HEK293 (cell line): Measurements from ENCODE around the gene RAD52.

Experiments used
- CTCF ChIA-PET: fragments of 350-600 bp; formaldehyde crosslinking; extraction: SDS; loops from one replicate; lab custom pipeline; 2021; ENCODE audit warnings: antibody characterized with exemption; lab: Yijun Ruan, JAX
- POLR2A ChIA-PET: fragments of 300-600 bp; formaldehyde crosslinking; extraction: SDS; loops from one replicate; lab custom pipeline; 2020; ENCODE audit warnings: antibody characterized with exemption, inconsistent platforms; lab: Yijun Ruan, JAX
- H3K27ac ChIP-seq: fragments of 200-500 bp; sonication (Bioruptor generic); 2 replicates; pipeline ENCODE4 v1.5.1; 2014; ENCODE audit warnings: low read depth, low read length, control low read depth, inconsistent platforms; ENCODE audit errors: extremely low read depth
- H3K36me3 ChIP-seq, 2 experiments: fragments of 200-500 bp in 1 of 2; sonication (Bioruptor generic) in 1 of 2; 1 replicate in 1 of 2; 2 replicates in 1 of 2; pipeline ENCODE4 v1.5.1; 2014 to 2017; ENCODE audit warnings: inconsistent platforms in 2 of 2, low read length in 2 of 2; ENCODE audit not compliant: control insufficient read depth in 2 of 2, insufficient read depth in 1 of 2
- H3K4me1 ChIP-seq: fragments of 200-500 bp; sonication (Bioruptor generic); 2 replicates; pipeline ENCODE4 v1.5.1; 2014; ENCODE audit warnings: mild to moderate bottlenecking, low read length, inconsistent platforms; ENCODE audit not compliant: control insufficient read depth, insufficient read depth
- H3K4me3 ChIP-seq: 2 replicates; pipeline ENCODE4 v1.5.1; 2011; ENCODE audit warnings: low read depth, mild to moderate bottlenecking, control low read depth, low read length, moderate library complexity
- H3K9me3 ChIP-seq: fragments of 200-500 bp; sonication (Bioruptor generic); 2 replicates; pipeline ENCODE4 v1.5.1; 2014; ENCODE audit warnings: low read depth, low read length, inconsistent platforms; ENCODE audit not compliant: control insufficient read depth, insufficient read depth
- GLIS2 ChIP-seq: fragments of 450-650 bp; formaldehyde crosslinking; IDR thresholded peaks from 2 replicates; pipeline ENCODE4 v1.5.1; 2016; ENCODE audit warnings: missing biosample characterization, missing genetic modification characterization
- HOXD13 ChIP-seq: sonication (generic); formaldehyde crosslinking; IDR thresholded peaks from 2 replicates; pipeline ENCODE4 v1.8.0; 2022; ENCODE audit warnings: missing genetic modification reagents, borderline replicate concordance
- TRIM28 ChIP-seq: IDR thresholded peaks from 2 replicates; pipeline ENCODE4 v1.6.1; 2011; ENCODE audit warnings: low read length, control low read depth, borderline replicate concordance
- YY2 ChIP-seq: fragments of 450-650 bp; formaldehyde crosslinking; IDR thresholded peaks from 2 replicates; pipeline ENCODE4 v1.5.1; 2016; ENCODE audit warnings: missing biosample characterization, missing genetic modification characterization
- ZFP3 ChIP-seq: fragments of 450-650 bp; formaldehyde crosslinking; IDR thresholded peaks from 2 replicates; pipeline ENCODE4 v1.5.1; 2016; ENCODE audit warnings: low read depth, missing biosample characterization, missing genetic modification characterization
- ZFP69B ChIP-seq: fragments of 450-650 bp; formaldehyde crosslinking; IDR thresholded peaks from 2 replicates; pipeline ENCODE4 v1.5.1; 2016; ENCODE audit warnings: missing biosample characterization, missing genetic modification characterization
- ZNF112 ChIP-seq: fragments of 450-650 bp; formaldehyde crosslinking; IDR thresholded peaks from 2 replicates; pipeline ENCODE4 v1.5.0; 2017; ENCODE audit warnings: missing biosample characterization, missing genetic modification characterization
- ZNF114 ChIP-seq: fragments of 450-650 bp; formaldehyde crosslinking; IDR thresholded peaks from 2 replicates; pipeline ENCODE4 v1.5.0; 2017; ENCODE audit warnings: missing biosample characterization, missing genetic modification characterization
- ZNF146 ChIP-seq: fragments of 450-650 bp; formaldehyde crosslinking; IDR thresholded peaks from 2 replicates; pipeline ENCODE4 v1.5.1; 2016; ENCODE audit warnings: missing biosample characterization, missing genetic modification characterization
- ZNF202 ChIP-seq: fragments of 450-650 bp; formaldehyde crosslinking; IDR thresholded peaks from 2 replicates; pipeline ENCODE4 v1.5.1; 2016; ENCODE audit warnings: missing biosample characterization, missing genetic modification characterization, borderline replicate concordance
- ZNF214 ChIP-seq: fragments of 450-650 bp; formaldehyde crosslinking; IDR thresholded peaks from 2 replicates; pipeline ENCODE4 v1.5.1; 2017; ENCODE audit warnings: missing biosample characterization, mild to moderate bottlenecking, missing genetic modification characterization, borderline replicate concordance
- ZNF311 ChIP-seq: fragments of 450-650 bp; formaldehyde crosslinking; IDR thresholded peaks from 2 replicates; pipeline ENCODE4 v1.5.1; 2017; ENCODE audit warnings: missing biosample characterization, missing genetic modification characterization, borderline replicate concordance
- ZNF433 ChIP-seq: fragments of 450-650 bp; formaldehyde crosslinking; IDR thresholded peaks from 2 replicates; pipeline ENCODE4 v1.5.1; 2016; ENCODE audit warnings: missing biosample characterization, missing genetic modification characterization, low read depth
- ZNF510 ChIP-seq: fragments of 450-650 bp; formaldehyde crosslinking; IDR thresholded peaks from 2 replicates; pipeline ENCODE4 v1.5.1; 2018; ENCODE audit warnings: mild to moderate bottlenecking, missing genetic modification characterization, missing biosample characterization; ENCODE audit not compliant: insufficient replicate concordance
- ZNF561 ChIP-seq: fragments of 450-650 bp; IDR thresholded peaks from 2 replicates; pipeline ENCODE4 v1.5.1; 2018; ENCODE audit warnings: missing biosample characterization, missing genetic modification characterization, borderline replicate concordance
- ZNF621 ChIP-seq: fragments of 450-650 bp; formaldehyde crosslinking; IDR thresholded peaks from 2 replicates; pipeline ENCODE4 v1.5.1; 2017; ENCODE audit warnings: missing biosample characterization, missing genetic modification characterization
- ZNF791 ChIP-seq: fragments of 450-650 bp; formaldehyde crosslinking; IDR thresholded peaks from 2 replicates; pipeline ENCODE4 v1.5.1; 2016; ENCODE audit warnings: missing biosample characterization, missing genetic modification characterization
- ZSCAN16 ChIP-seq: fragments of 450-650 bp; formaldehyde crosslinking; IDR thresholded peaks from 2 replicates; pipeline ENCODE4 v1.5.1; 2016; ENCODE audit warnings: missing biosample characterization, missing genetic modification characterization
- TF ChIP-seq, protein P1 (sequence below): fragments of 450-650 bp; formaldehyde crosslinking; IDR thresholded peaks from 2 replicates; pipeline ENCODE4 v1.5.1; 2017; ENCODE audit warnings: missing biosample characterization, missing genetic modification characterization

Gene RAD52

DNA sequence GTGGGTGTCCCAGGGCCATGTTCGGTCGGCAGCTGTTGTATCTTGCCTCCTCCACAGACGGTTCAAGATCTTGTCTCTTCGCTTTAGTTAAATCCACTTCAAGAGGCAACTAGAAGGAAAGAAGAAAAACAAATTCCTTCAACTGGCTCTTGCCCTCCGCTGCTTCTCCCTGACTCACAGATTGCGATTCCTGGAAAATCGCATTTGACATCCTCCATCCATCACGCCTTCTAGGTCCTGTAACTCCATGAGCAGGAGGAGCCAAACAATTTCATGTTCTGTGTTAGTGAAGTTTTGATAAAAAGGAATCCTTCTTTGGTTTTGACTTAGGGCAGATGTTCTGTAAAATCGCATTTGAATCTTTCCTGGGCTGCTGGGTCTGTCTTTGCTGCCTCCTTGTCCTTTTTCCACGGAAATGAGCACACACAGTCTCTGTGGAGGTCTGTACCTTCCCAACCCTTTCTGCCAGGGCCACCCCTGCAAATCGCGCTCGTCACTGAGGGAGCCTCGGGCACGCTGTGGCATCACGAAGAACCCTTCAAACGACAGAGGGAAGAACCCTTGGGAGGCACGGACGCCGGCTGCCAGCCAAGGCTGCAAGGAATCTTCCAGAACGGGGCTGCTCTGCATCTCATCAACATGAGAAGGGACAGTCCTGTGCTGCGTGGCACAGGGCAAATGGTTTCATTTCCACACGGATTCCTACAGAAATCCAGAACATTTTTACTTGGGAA, 32.6 kb downstream of the RAD52 start:
- no peaks in the 10 kb centered on the region for H3K9me3 ChIP-seq
- TF ChIP-seq, protein P1, sequence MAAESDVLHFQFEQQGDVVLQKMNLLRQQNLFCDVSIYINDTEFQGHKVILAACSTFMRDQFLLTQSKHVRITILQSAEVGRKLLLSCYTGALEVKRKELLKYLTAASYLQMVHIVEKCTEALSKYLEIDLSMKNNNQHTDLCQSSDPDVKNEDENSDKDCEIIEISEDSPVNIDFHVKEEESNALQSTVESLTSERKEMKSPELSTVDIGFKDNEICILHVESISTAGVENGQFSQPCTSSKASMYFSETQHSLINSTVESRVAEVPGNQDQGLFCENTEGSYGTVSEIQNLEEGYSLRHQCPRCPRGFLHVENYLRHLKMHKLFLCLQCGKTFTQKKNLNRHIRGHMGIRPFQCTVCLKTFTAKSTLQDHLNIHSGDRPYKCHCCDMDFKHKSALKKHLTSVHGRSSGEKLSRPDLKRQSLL (tag by site-specific recombination), result no peak
- TF ChIP-seq ZNF561 (tag by site-specific recombination) (no peak), ZFP69B (tag by site-specific recombination) (no peak), GLIS2 (tag by site-specific recombination) (no peak), ZNF146 (tag by site-specific recombination) (no peak), ZNF114 (tag by site-specific recombination) (no peak), ZFP3 (tag by site-specific recombination) (no peak), HOXD13 (CRISPR knock-in tag) (no peak), TRIM28 (no peak), ZNF510 (tag by site-specific recombination) (no peak), ZNF214 (tag by site-specific recombination) (no peak), ZSCAN16 (tag by site-specific recombination) (no peak), YY2 (tag by site-specific recombination) (no peak), ZNF311 (no peak)
- no peak overlapping the region for H3K27ac ChIP-seq
- H3K4me1 ChIP-seq, result no peaks in the 10 kb centered on the region
- POLR2A ChIA-PET, result interaction anchor here (0.7 to 0.9 kb wide), 2 partner anchors 33 to 54 kb away, joined by 3 to 4 read pairs; partner anchors contain the start of gene RAD52
- H3K36me3 ChIP-seq, result peaks cover 49 to 78% of the 10 kb centered on the region in 2 experiments
- H3K4me3 ChIP-seq, result no peak overlapping the region
- CTCF ChIA-PET, result no interaction called here

DNA sequence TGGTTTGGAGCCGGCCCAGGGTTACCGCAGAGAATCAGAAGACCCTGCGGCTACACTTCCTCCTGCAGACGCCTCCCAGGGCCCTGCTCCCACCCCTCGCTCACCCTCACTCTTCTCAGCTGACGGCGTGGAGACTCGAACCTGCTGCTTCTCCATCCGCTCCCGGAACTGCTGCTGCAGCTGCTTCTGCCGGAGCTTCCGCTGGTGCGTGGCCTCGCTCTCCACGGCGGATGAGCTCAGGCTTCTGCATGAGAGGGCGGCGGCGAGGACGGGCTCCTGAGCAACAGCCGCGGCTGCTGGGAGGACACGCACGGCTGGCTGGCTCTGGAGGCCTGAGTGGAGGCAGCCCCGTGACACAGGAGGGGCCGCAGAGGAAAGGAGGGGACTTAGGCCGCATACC, 33.3 kb downstream of the RAD52 start:
- H3K36me3 ChIP-seq, result peaks cover 49 to 81% of the 10 kb centered on the region in 2 experiments
- H3K4me3 ChIP-seq, result no peak overlapping the region
- ChIA-PET CTCF (no interaction called here), POLR2A (no interaction called here)
- TF ChIP-seq ZNF433 (no peak), ZNF112 (no peak), ZNF621 (tag by site-specific recombination) (no peak)
- TF ChIP-seq, all 188 proteins: peak for 0
- H3K27ac ChIP-seq, result no peak overlapping the region
- H3K4me1 ChIP-seq, result no peaks in the 10 kb centered on the region
- no peaks in the 10 kb centered on the region for H3K9me3 ChIP-seq

DNA sequence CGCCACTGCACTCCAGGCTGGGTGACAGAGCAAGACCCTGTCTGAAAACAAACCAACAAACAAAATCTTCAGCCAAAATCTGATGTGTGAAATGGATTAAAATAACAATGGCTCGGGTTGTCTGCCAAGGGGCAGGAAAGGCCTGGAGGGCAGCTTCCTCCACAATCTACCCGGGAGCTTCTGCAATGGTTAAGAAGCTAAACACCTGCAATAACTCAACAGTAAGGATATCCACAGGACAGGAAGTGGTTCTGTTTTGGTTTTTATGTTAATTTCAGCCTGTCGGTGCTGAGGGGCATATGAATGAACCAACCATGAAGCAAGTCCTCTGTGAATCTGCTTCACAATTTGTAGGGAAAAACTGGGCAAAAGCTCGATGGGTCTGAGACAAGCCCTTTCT, 34.4 kb downstream of the RAD52 start:
- POLR2A ChIA-PET, result no interaction called here
- H3K4me3 ChIP-seq, result no peak overlapping the region
- H3K27ac ChIP-seq, result no peak overlapping the region
- TF ChIP-seq ZNF202 (tag by site-specific recombination) (no peak), ZNF791 (no peak)
- CTCF ChIA-PET, result interaction anchor here (0.6 to 1.2 kb wide), 2 partner anchors 8 to 34 kb away, joined by 3 to 4 read pairs; partner anchors contain the start of gene RAD52
- no peaks in the 10 kb centered on the region for H3K4me1 ChIP-seq
- no peaks in the 10 kb centered on the region for H3K9me3 ChIP-seq
- H3K36me3 ChIP-seq, result peaks cover 52 to 86% of the 10 kb centered on the region in 2 experiments
